H1 (cell line): ENCODE results near the gene FAM237A. TPM values are rescaled to one million over a fixed set of nuclear protein-coding genes. Genes with fewer than 3 reads are reported as not detected.
A peak's percentile ranks its signal among the peaks of the same experiment; 100 is the strongest.

Source experiments
- CREB1 ChIP-seq: IDR thresholded peaks from 2 replicates; pipeline ENCODE4 v1.6.1; 2012; ENCODE audit warnings: inconsistent platforms
- EP300 ChIP-seq, 2 experiments: IDR thresholded peaks; 1 replicate in 1 of 2; 2 replicates in 1 of 2; pipeline ENCODE4 v1.6.1; 2011 to 2012; ENCODE audit warnings: low read depth in 2 of 2, low read length in 2 of 2, mild to moderate bottlenecking in 2 of 2, borderline replicate concordance in 1 of 2, inconsistent platforms in 1 of 2, moderate library complexity in 1 of 2
- HDAC2 ChIP-seq, 2 experiments: fragments of 300-600 bp in 1 of 2; sonication (generic) in 1 of 2; IDR thresholded peaks; 2 replicates each; pipeline ENCODE4 v1.6.1; 2011 to 2012; ENCODE audit warnings: low read depth in 2 of 2, low read length in 2 of 2, mild to moderate bottlenecking in 2 of 2, moderate library complexity in 2 of 2, borderline replicate concordance in 1 of 2, inconsistent platforms in 1 of 2
- HDAC6 ChIP-seq: IDR thresholded peaks from one replicate; pipeline ENCODE4 v1.7.1; 2012; ENCODE audit warnings: low read depth, mild to moderate bottlenecking, inconsistent platforms, low read length, moderate library complexity
- JUN ChIP-seq: IDR thresholded peaks from 2 replicates; pipeline ENCODE4 v1.6.1; 2011; ENCODE audit warnings: low read depth, mild to moderate bottlenecking, improper control_type of control experiment, low read length
- KDM5A ChIP-seq: fragments of 200-600 bp; IDR thresholded peaks from 2 replicates; pipeline ENCODE4 v1.7.1; 2012; ENCODE audit warnings: mild to moderate bottlenecking, low read length, inconsistent platforms, mixed read lengths
- RBBP5 ChIP-seq: IDR thresholded peaks from 2 replicates; pipeline ENCODE4 v1.7.1; 2012; ENCODE audit warnings: low read depth, mild to moderate bottlenecking, inconsistent platforms, low read length, moderate library complexity, borderline replicate concordance
- RNF2 ChIP-seq: fragments of 200-900, 300-1000 bp; sonication (generic); IDR thresholded peaks from 2 replicates; pipeline ENCODE4 v1.7.1; 2016; ENCODE audit warnings: borderline replicate concordance, low read depth, mild to moderate bottlenecking, antibody characterized with exemption, low read length; ENCODE audit not compliant: poor library complexity, severe bottlenecking; ENCODE audit errors: missing control alignments
- SAP30 ChIP-seq: fragments of 300-600 bp; sonication (generic); IDR thresholded peaks from 2 replicates; pipeline ENCODE4 v1.7.1; 2012; ENCODE audit warnings: low read length, moderate library complexity, mild to moderate bottlenecking, inconsistent platforms; ENCODE audit not compliant: insufficient read depth, insufficient replicate concordance
- SIRT6 ChIP-seq: IDR thresholded peaks from one replicate; pipeline ENCODE4 v1.7.1; 2012; ENCODE audit warnings: low read length, inconsistent platforms
- SRF ChIP-seq: IDR thresholded peaks from 2 replicates; pipeline ENCODE4 v1.6.1; 2011; ENCODE audit warnings: mild to moderate bottlenecking, low read depth, low read length, moderate library complexity
- TBP ChIP-seq: IDR thresholded peaks from 2 replicates; pipeline ENCODE4 v1.6.1; 2011; ENCODE audit warnings: low read depth, low read length, improper control_type of control experiment
- YY1 ChIP-seq: IDR thresholded peaks from 2 replicates; pipeline ENCODE4 v1.6.1; 2011; ENCODE audit warnings: low read depth, mild to moderate bottlenecking, low read length
- polyA plus RNA-seq, 7 experiments: library from polyadenylated mRNA; depleted of rRNA in 3 of 7; stranded (reverse) in 5 of 7; unstranded in 2 of 7; fragments of >200 nt in 5 of 7; fragments of 200-250 nt in 2 of 7; gene quantifications; 1 replicate in 5 of 7; 2 replicates in 1 of 7; 4 replicates in 1 of 7; pipeline versions ENCODE4 v1.2.1 to v1.2.3, GENCODE V29; 2011 to 2013; ENCODE audit warnings: missing spikeins in 2 of 7, mixed read lengths in 2 of 7
- total RNA-seq: library from RNA; stranded (reverse); fragmentation: NEBNext Ultra II Directional; extraction: Animal tissue kit (Norgen Biotek cat#: 25700); gene quantifications from 2 replicates; pipeline ENCODE4 v1.2.1, GENCODE V29; 2021
- TF ChIP-seq, protein P1 (sequence below): IDR thresholded peaks from 2 replicates; pipeline ENCODE4 v1.6.1; 2012; ENCODE audit warnings: inconsistent platforms

The FAM237A gene
- total and polyA plus RNA-seq, 2 of the 8 experiments (the other 6 are each of a cell fraction or from before 2014, with no cell fraction given) = not detected

DNA sequence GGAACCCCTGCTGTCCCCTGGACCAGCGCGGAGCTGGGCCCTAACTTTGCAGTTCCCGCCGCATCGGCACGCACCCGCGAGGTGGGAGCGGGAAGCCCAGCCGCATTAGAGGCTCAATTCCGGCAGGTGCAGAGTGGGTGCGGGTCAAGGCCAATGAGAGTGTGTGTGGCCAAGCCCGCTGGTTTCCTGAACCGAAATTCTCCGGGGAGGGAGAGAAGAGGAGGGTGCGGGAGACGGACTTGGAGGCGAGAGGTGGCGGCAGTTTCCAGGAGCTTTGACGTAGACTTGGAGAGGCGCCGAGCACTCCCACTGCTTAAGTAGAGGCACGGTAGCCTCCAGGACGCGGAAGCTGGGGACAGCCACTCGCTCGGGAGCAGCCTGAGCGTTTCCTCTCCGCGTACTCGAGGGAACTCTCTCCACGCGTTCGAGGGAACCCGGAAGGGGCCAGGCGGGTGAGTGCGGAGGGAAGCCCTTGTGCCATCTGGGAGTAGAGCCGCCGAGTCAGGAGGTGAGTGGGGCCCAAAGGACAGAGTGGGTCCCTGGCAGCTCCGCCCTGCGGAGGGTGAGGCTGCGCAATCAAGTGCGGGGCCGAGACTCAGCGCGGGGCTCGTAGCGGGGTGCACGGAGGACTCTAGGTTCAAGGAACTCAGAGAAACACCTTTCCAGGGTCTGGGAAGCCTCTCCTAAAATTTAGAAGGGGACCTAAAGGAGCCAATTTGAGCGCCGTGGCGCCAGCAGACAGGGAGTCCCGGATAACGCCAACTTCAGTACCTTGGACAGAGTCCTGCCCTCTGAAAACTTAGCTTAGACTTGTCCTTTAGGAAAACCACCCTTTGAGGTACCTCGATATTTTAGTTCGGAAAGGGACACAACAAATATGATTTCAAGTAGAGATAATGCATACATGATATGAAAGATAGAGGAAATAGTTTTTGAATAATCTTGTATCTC is at the start of gene FAM237A (continued):
- TF ChIP-seq, protein P1, sequence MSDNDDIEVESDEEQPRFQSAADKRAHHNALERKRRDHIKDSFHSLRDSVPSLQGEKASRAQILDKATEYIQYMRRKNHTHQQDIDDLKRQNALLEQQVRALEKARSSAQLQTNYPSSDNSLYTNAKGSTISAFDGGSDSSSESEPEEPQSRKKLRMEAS = peak; percentile 83
- TF ChIP-seq HDAC2 (IDR thresholded peaks at IDR 0.05; ENCODE audit: borderline replicate concordance in 1 of 2, low read depth in 2 of 2, low read length in 2 of 2) = peak in 1 of 2 experiments; percentile 59; a peak in 1 of 4 replicates
- TF ChIP-seq JUN = no peak
- no peak for TF ChIP-seq SRF
- no peak for TF ChIP-seq SIRT6
- peak; percentile 41 for TF ChIP-seq RNF2
- no peak for TF ChIP-seq YY1
- 0 out of 2 replicates have a peak, but pooled peaks have one; percentile 64 for TF ChIP-seq RBBP5
- no peak for TF ChIP-seq EP300 (IDR thresholded peaks at IDR 0.05; ENCODE audit: borderline replicate concordance in 1 of 2, low read depth in 2 of 2, low read length in 2 of 2)
- TF ChIP-seq KDM5A = no peak
- TF ChIP-seq SAP30 = no peak
- no peak for TF ChIP-seq HDAC6
- no peak for TF ChIP-seq TBP
- no peak for TF ChIP-seq CREB1
